NB4 (cell line): Measurements from ENCODE around the gene INPP5E.

Source experiments
- CTCF ChIP-seq: IDR thresholded peaks from one replicate; pipeline ENCODE4 v1.5.1; 2012; ENCODE audit warnings: low read depth, low read length
- POLR2A ChIP-seq: IDR thresholded peaks from 2 replicates; pipeline ENCODE4 v1.6.1; 2011; ENCODE audit warnings: mild to moderate bottlenecking; ENCODE audit not compliant: insufficient read length; ENCODE audit errors: extremely low read depth
- TF ChIP-seq, protein P1 (sequence below): IDR thresholded peaks from 2 replicates; pipeline ENCODE4 v1.6.1; 2011; ENCODE audit warnings: low read depth, low read length

DNA sequence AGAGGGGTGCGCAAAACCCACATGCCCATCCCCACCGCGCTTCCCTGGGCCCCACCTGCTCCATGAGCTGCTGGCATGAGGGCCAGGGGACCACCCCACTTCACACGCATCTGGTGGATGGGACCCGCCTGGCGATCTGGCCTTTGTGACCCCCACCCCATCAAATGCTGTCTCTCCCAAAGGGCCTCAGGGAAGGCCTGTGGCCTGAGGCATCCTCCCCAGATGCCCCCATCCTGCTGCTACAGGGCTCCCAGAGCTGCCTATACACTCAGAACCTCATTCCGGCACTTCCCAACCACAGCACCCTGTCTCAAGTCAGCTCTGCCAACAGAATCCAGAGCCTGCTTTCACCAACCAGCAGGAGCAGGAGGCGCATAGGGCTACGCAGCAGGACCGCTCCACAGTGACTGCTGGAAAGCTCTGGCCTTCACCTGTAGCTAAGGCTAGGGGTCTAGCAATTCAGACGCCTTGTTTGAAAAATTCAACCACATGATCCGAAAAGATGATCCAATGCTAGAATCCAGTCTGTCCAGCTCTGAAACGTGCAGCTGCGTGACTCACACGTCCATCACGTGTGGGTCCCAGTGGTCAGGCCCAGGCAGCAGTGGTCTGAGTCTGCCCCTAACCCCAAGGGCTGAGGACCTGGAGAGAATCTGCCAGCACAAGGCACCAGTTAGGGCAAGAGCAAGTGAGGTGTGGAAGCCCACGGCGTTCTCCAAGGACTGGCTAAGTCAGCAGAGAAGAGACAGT is 38.3 kb downstream of the INPP5E start:
- TF ChIP-seq CTCF (no peak), POLR2A (no peak)
- TF ChIP-seq, protein P1, sequence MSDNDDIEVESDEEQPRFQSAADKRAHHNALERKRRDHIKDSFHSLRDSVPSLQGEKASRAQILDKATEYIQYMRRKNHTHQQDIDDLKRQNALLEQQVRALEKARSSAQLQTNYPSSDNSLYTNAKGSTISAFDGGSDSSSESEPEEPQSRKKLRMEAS: no peak
